HL-60 (cell line): Measurements from ENCODE around the gene ADGRL3.

Experiments
- DNase-seq, 2 experiments: peaks; one replicate each; pipeline ENCODE4 v3.0.0-alpha.2; 2010 to 2020; ENCODE audit warnings: low read depth in 1 of 2, low spot score in 1 of 2
- H3K27ac ChIP-seq: fragments of 250-450 bp; sonication (Bioruptor Pico); replicated peaks from 2 replicates; pipeline ENCODE4 v1.5.1; 2020; ENCODE audit warnings: mild to moderate bottlenecking, moderate library complexity
- H3K27me3 ChIP-seq: fragments of 250-450 bp; sonication (Bioruptor Pico); 2 replicates; pipeline ENCODE4 v1.5.1; 2021; ENCODE audit warnings: mild to moderate bottlenecking, moderate library complexity; ENCODE audit not compliant: insufficient read depth, poor library complexity, severe bottlenecking
- H3K4me3 ChIP-seq: replicated peaks from 2 replicates; pipeline ENCODE4 v1.5.1; 2011; ENCODE audit warnings: mild to moderate bottlenecking, control low read depth, low read length; ENCODE audit not compliant: insufficient read depth
- CTCF ChIP-seq: IDR thresholded peaks from one replicate; pipeline ENCODE4 v1.5.1; 2011; ENCODE audit warnings: low read length, control low read depth, inconsistent platforms; ENCODE audit not compliant: insufficient read depth
- GABPA ChIP-seq: IDR thresholded peaks from 2 replicates; pipeline ENCODE4 v1.6.1; 2012; ENCODE audit warnings: low read depth
- POLR2AphosphoS5 ChIP-seq: IDR thresholded peaks from 2 replicates; pipeline ENCODE4 v1.6.1; 2012; ENCODE audit warnings: low read depth
- REST ChIP-seq: IDR thresholded peaks from 2 replicates; pipeline ENCODE4 v1.6.1; 2012; ENCODE audit warnings: low read depth; ENCODE audit not compliant: insufficient replicate concordance
- SPI1 ChIP-seq: IDR thresholded peaks from 2 replicates; pipeline ENCODE4 v1.6.1; 2012; ENCODE audit warnings: low read depth, mild to moderate bottlenecking, borderline replicate concordance

ADGRL3 gene

GRCh38 chr4:61301271-61301670 is 101.1 kb downstream of the ADGRL3 start:
- DNase-seq, result no peak
- no peak overlapping the region for H3K27ac ChIP-seq
- H3K27me3 ChIP-seq, result no peaks in the 10 kb centered on the region
- no peak overlapping the region for H3K4me3 ChIP-seq
- TF ChIP-seq REST, result no peak
- no peak for TF ChIP-seq GABPA
- TF ChIP-seq SPI1, result no peak
- TF ChIP-seq POLR2AphosphoS5, result no peak
- no peak for TF ChIP-seq CTCF

GRCh38 chr4:61308033-61308432 is 107.9 kb downstream of the ADGRL3 start:
- Histone ChIP-seq H3K27me3 (no peaks in the 10 kb centered on the region), H3K27ac (no peak overlapping the region), H3K4me3 (no peak overlapping the region)
- TF ChIP-seq SPI1 (no peak), CTCF (no peak), POLR2AphosphoS5 (no peak), GABPA (no peak), REST (no peak)
- DNase-seq, result no peak

- H3K4me3 ChIP-seq, result no peak overlapping the region
- no peak for TF ChIP-seq REST
- no peak for TF ChIP-seq GABPA
- TF ChIP-seq POLR2AphosphoS5, result no peak
- TF ChIP-seq CTCF, result no peak
- TF ChIP-seq SPI1, result no peak
- no peaks in the 10 kb centered on the region for H3K27me3 ChIP-seq
- no peak overlapping the region for H3K27ac ChIP-seq
- DNase-seq, result no peak
Measured at GRCh38 chr4:61309616-61310015, 109.5 kb downstream of the ADGRL3 start.
